Stomach (tissue), 4 donors: ENCODE measurements around the gene ACER1.

Experiments used
- CTCF ChIP-seq, 7 experiments: fragments of 450-650 bp in 4 of 7; fragments of 200-600 bp in 3 of 7; sonication (generic) in 3 of 7; IDR thresholded peaks; one replicate each; pipeline ENCODE4 v1.5.1; 2016 to 2019; ENCODE audit warnings: antibody characterized with exemption in 7 of 7, control low read depth in 2 of 7, mild to moderate bottlenecking in 1 of 7
- EP300 ChIP-seq: sonication (generic); formaldehyde crosslinking; IDR thresholded peaks from one replicate; pipeline ENCODE4 v1.6.1; 2017; ENCODE audit warnings: antibody characterized with exemption
- POLR2A ChIP-seq, 4 donors: fragments of 450-650 bp; IDR thresholded peaks; one replicate each; pipeline ENCODE4 v1.6.1; 2016; ENCODE audit warnings: antibody characterized with exemption in 4 of 4, control low read depth in 2 of 4, mild to moderate bottlenecking in 1 of 4, moderate library complexity in 1 of 4
- POLR2AphosphoS5 ChIP-seq, 3 donors: sonication (generic); formaldehyde crosslinking; IDR thresholded peaks; one replicate each; pipeline ENCODE4 v1.6.1; 2016; ENCODE audit warnings: antibody characterized with exemption in 3 of 3

- TF ChIP-seq EP300, result no peak
- TF ChIP-seq CTCF (IDR thresholded peaks at IDR 0.05), result no peak
- TF ChIP-seq POLR2A (IDR thresholded peaks at IDR 0.05), result no peak
- no peak for TF ChIP-seq POLR2AphosphoS5 (IDR thresholded peaks at IDR 0.05)
These were observed 17.3 kb upstream of the ACER1 start for GRCh38 chr19:6350688-6351087.
